ENCODE data around the gene EFNA1.

DNA sequence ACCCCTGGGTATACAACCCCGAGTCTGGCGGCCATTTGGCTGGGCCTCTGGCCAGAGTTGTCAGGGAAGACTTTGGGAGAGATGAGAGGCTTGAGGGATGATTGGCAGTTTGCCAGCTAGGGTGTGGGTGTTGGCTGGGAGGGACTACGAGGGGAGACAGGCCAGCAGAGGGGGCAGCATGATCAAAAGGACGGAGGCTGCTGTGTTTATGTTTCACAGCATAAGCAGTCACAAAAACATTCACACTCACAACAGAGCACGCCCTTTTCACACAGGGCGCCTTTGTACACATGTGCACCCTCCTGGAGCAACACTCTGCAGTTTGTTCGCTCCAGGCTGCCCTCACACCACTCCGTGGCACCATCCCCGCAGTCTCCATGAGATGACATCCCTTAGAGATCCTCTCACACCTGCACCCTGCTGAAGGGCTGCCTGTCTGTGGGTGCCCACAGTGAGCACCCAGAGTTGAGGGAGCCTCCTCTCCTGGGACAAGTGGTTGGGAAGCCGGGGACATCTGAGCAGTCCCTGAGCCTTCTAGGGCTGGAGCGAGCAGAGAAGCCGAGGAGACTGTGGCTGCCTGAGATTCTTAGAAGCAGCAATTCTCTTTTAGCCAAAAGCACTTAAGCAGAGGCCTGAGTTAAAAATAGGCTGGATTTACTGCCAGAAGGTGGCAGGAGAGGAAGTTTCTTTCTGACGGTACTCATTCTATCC lies 33.6 kb upstream of the EFNA1 start:
- TF ChIP-seq POLR2AphosphoS5 (IDR thresholded peaks at IDR 0.05; ENCODE audit: low read depth, low read length) (no peak), TAF1 (IDR thresholded peaks at IDR 0.05; ENCODE audit: borderline replicate concordance, low read depth, low read length) (no peak), POLR2A (IDR thresholded peaks at IDR 0.05; ENCODE audit: low read depth, low read length) (no peak)
